Astrocyte of the cerebellum (primary cell): ENCODE data around the gene KCNMA1.

Experiments used
- DNase-seq: peaks from one replicate; pipeline ENCODE4 v3.0.0-alpha.2; 2011; ENCODE audit warnings: low read depth
- H3K4me3 ChIP-seq: 2 replicates; pipeline ENCODE4 v1.5.1; 2011; ENCODE audit warnings: mild to moderate bottlenecking, low read depth, low read length, moderate library complexity
- CTCF ChIP-seq: IDR thresholded peaks from 2 replicates; pipeline ENCODE4 v1.5.1; 2012; ENCODE audit warnings: low read length, low read depth, moderate library complexity, mild to moderate bottlenecking; ENCODE audit errors: missing control alignments
- in situ Hi-C: cut with HindIII; loops from 2 replicates; pipeline ENCODE4 v1.10.0; 2017; ENCODE audit warnings: low sequenced_read_pairs

KCNMA1 gene

GRCh38 chr10:76829724-76830123, 807.9 kb downstream of the KCNMA1 start:
- in situ Hi-C loops, result loop anchor here (5.0 kb wide), 1 partner anchor 47 kb away; no protein-coding TSS in a partner anchor
- TF ChIP-seq CTCF, result no peak
- DNase-seq, result no peak
- H3K4me3 ChIP-seq, result no peak overlapping the region
